HEK293 (cell line): ENCODE measurements around the gene SERAC1.

ENCODE experiments used
- REST ChIP-seq: fragments of 450-650 bp; formaldehyde crosslinking; IDR thresholded peaks from 2 replicates; pipeline ENCODE4 v1.5.1; 2016; ENCODE audit warnings: missing biosample characterization, missing genetic modification characterization
- ZNF114 ChIP-seq: fragments of 450-650 bp; formaldehyde crosslinking; IDR thresholded peaks from 2 replicates; pipeline ENCODE4 v1.5.0; 2017; ENCODE audit warnings: missing biosample characterization, missing genetic modification characterization
- ZNF18 ChIP-seq: fragments of 450-650 bp; formaldehyde crosslinking; IDR thresholded peaks from 2 replicates; pipeline ENCODE4 v1.5.1; 2016; ENCODE audit warnings: missing biosample characterization, missing genetic modification characterization
- ZNF549 ChIP-seq: fragments of 450-650 bp; IDR thresholded peaks from 2 replicates; pipeline ENCODE4 v1.5.1; 2018; ENCODE audit warnings: missing biosample characterization, missing genetic modification characterization, mild to moderate bottlenecking, inconsistent platforms, moderate library complexity
- ZNF639 ChIP-seq: fragments of 450-650 bp; formaldehyde crosslinking; IDR thresholded peaks from 2 replicates; pipeline ENCODE4 v1.5.1; 2016; ENCODE audit warnings: missing biosample characterization, missing genetic modification characterization
- ZNF670 ChIP-seq: fragments of 450-650 bp; formaldehyde crosslinking; IDR thresholded peaks from 2 replicates; pipeline ENCODE4 v1.5.1; 2016; ENCODE audit warnings: missing biosample characterization, missing genetic modification characterization, low read depth
- ZNF701 ChIP-seq: fragments of 450-650 bp; formaldehyde crosslinking; IDR thresholded peaks from 2 replicates; pipeline ENCODE4 v1.5.1; 2016; ENCODE audit warnings: missing biosample characterization, missing genetic modification characterization

GRCh38 chr6:158211273-158212055 is 43.4 kb upstream of the SERAC1 start:
- TF ChIP-seq ZNF114 (tag by site-specific recombination) = no peak
- no peak for TF ChIP-seq ZNF18
- TF ChIP-seq ZNF701 (tag by site-specific recombination) = no peak
- no peak for TF ChIP-seq ZNF670 (tag by site-specific recombination)
- TF ChIP-seq REST (tag by site-specific recombination) = no peak
- no peak for TF ChIP-seq ZNF549 (tag by site-specific recombination)
- TF ChIP-seq ZNF639 (tag by site-specific recombination) = no peak
